ENCODE data around the gene KCNMB2. TPM values are rescaled to one million over a fixed set of nuclear protein-coding genes. Genes with fewer than 3 reads are reported as not detected.

Gene KCNMB2
- polyA plus RNA-seq, 1 of the 3 experiments (the other 2 are of a cell fraction) = not detected

DNA sequence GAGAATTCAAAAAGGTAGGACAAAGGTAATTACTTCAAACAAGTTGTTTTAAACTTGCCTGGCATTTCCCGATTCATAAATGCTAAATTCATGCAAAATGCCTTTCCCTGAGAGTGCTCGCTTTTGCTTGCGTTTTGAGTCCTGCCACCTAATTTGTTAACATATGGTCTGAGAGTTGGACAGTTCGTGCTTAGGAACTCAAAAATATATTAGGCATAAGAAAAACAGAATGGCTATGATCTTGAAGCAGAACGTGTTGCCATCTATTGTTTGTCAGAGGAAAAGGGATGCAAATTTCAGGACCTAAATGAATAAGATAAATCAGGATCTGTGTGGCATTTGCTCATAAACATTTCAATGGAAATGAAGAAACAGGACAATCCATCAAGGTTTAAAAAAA lies 339.6 kb downstream of the KCNMB2 start:
- DNase-seq = no peak
- Histone ChIP-seq H3K9me2 (no peaks in the 10 kb centered on the region), H3K27me3 (ENCODE audit: insufficient read depth) (no peaks in the 10 kb centered on the region), H3K79me2 (ENCODE audit: insufficient read depth) (no peaks in the 10 kb centered on the region), H3K27ac (ENCODE audit: low read depth in 2 of 2, low read length in 1 of 2) (no peak overlapping the region), H3F3A (replicated peaks; ENCODE audit: insufficient read depth) (no peaks in the 10 kb centered on the region), H4K20me1 (ENCODE audit: insufficient read depth) (no peaks in the 10 kb centered on the region), H3K9me3 (no peaks in the 10 kb centered on the region), H2AFZ (ENCODE audit: low read depth) (no peak overlapping the region), H3K4me3 (ENCODE audit: low read depth in 2 of 2, low read length in 1 of 2) (no peak overlapping the region), H3K36me3 (replicated peaks in 1 of 2; ENCODE audit: control insufficient read depth in 1 of 2, insufficient read depth in 2 of 2, low read length in 1 of 2) (no peaks in the 10 kb centered on the region), H3K4me1 (ENCODE audit: control insufficient read depth in 1 of 2, insufficient read depth in 2 of 2, low read depth in 1 of 2, low read length in 1 of 2) (no peaks in the 10 kb centered on the region), H3K4me2 (no peak overlapping the region), H3K9ac (no peak overlapping the region)
- CTCF ChIA-PET = no interaction called here
- POLR2A ChIA-PET = no interaction called here
- TF ChIP-seq RCOR1 (IDR thresholded peaks at IDR 0.05; ENCODE audit: low read length) (no peak), MEF2A (IDR thresholded peaks at IDR 0.05; ENCODE audit: borderline replicate concordance, low read depth) (no peak), CHD2 (IDR thresholded peaks at IDR 0.05; ENCODE audit: low read length, partially characterized antibody) (no peak), RFX5 (IDR thresholded peaks at IDR 0.05; ENCODE audit: low read length) (no peak), JUND (IDR thresholded peaks at IDR 0.05) (no peak), ELF1 (IDR thresholded peaks at IDR 0.05) (no peak)
- TF ChIP-seq, protein P1, sequence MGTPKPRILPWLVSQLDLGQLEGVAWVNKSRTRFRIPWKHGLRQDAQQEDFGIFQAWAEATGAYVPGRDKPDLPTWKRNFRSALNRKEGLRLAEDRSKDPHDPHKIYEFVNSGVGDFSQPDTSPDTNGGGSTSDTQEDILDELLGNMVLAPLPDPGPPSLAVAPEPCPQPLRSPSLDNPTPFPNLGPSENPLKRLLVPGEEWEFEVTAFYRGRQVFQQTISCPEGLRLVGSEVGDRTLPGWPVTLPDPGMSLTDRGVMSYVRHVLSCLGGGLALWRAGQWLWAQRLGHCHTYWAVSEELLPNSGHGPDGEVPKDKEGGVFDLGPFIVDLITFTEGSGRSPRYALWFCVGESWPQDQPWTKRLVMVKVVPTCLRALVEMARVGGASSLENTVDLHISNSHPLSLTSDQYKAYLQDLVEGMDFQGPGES (IDR thresholded peaks at IDR 0.05; ENCODE audit: low read depth, low read length) = no peak
- WGBS (ENCODE audit: low lambda C conversion rate) = 40% methylated on average over 5 of the region's 5 CpGs

DNA sequence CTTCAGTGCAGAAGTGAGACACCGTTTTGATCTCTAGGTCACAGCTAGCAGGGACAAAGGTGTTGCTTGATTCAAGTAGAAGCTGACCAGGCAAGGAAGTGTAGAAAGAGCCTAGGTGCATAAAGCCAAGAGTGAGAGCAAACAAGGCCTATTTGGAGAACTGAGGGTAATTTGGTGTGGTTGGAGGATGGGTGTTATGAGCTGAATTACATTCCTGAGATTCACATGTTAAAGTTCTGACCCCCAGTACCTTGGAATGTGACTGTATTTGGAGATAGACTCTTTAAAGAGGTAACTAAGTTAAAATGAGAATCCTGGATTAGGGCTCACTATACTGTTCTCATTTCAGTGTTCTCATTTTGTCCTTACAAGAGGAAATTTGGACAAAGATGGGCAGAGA lies 344.0 kb downstream of the KCNMB2 start:
- H3K4me2 ChIP-seq = no peak overlapping the region
- H3K27me3 ChIP-seq (ENCODE audit: insufficient read depth) = no peaks in the 10 kb centered on the region
- no peaks in the 10 kb centered on the region for H3K9me3 ChIP-seq
- no peaks in the 10 kb centered on the region for H4K20me1 ChIP-seq (ENCODE audit: insufficient read depth)
- TF ChIP-seq CHD2 (IDR thresholded peaks at IDR 0.05; ENCODE audit: low read length, partially characterized antibody) (no peak), RAD21 (IDR thresholded peaks at IDR 0.05; ENCODE audit: low read length) (no peak), FOXM1 (IDR thresholded peaks at IDR 0.05; ENCODE audit: low read depth) (no peak), FOSL2 (IDR thresholded peaks at IDR 0.05; ENCODE audit: borderline replicate concordance, low read depth) (no peak)
- DNase-seq = no peak
- POLR2A ChIA-PET = no interaction called here
- H3F3A ChIP-seq (replicated peaks; ENCODE audit: insufficient read depth) = no peaks in the 10 kb centered on the region
- no peak overlapping the region for H3K9ac ChIP-seq
- 3% methylated on average over 1 of the region's 1 CpG for WGBS (ENCODE audit: low lambda C conversion rate)
- H3K4me3 ChIP-seq (ENCODE audit: low read depth in 2 of 2, low read length in 1 of 2) = no peak overlapping the region
- no peaks in the 10 kb centered on the region for H3K4me1 ChIP-seq (ENCODE audit: control insufficient read depth in 1 of 2, insufficient read depth in 2 of 2, low read depth in 1 of 2, low read length in 1 of 2)
- H3K79me2 ChIP-seq (ENCODE audit: insufficient read depth) = no peaks in the 10 kb centered on the region
- no peaks in the 10 kb centered on the region for H3K9me2 ChIP-seq
- no peak overlapping the region for H2AFZ ChIP-seq (ENCODE audit: low read depth)
- no peak overlapping the region for H3K27ac ChIP-seq (ENCODE audit: low read depth in 2 of 2, low read length in 1 of 2)
- no peaks in the 10 kb centered on the region for H3K36me3 ChIP-seq (replicated peaks in 1 of 2; ENCODE audit: control insufficient read depth in 1 of 2, insufficient read depth in 2 of 2, low read length in 1 of 2)
- CTCF ChIA-PET = no interaction called here

Data from SK-N-SH (cell line).